NT2/D1 (cell line): ENCODE measurements around the gene CTNNA3.
A peak's percentile ranks its signal among the peaks of the same experiment; 100 is the strongest.
"Not testable (repeated sequence)": the region's sequence is repeated elsewhere in the genome, so short reads cannot be mapped to it uniquely, and the experiment has no call there.

Experiments
- DNase-seq: peaks from one replicate; pipeline ENCODE4 v3.0.0-alpha.2; 2011; ENCODE audit warnings: low read depth, low spot score
- H3K27me3 ChIP-seq: 2 replicates; pipeline ENCODE4 v1.6.0; 2011; ENCODE audit warnings: mild to moderate bottlenecking; ENCODE audit not compliant: insufficient read length, insufficient read depth
- H3K36me3 ChIP-seq: 2 replicates; pipeline ENCODE4 v1.6.1; 2011; ENCODE audit warnings: mild to moderate bottlenecking, low read length, mixed read lengths; ENCODE audit not compliant: insufficient read depth, insufficient read length
- H3K4me1 ChIP-seq: 2 replicates; pipeline ENCODE4 v1.5.1; 2011; ENCODE audit not compliant: insufficient read depth, insufficient read length
- H3K4me3 ChIP-seq: 2 replicates; pipeline ENCODE4 v1.5.1; 2011; ENCODE audit warnings: low read depth; ENCODE audit not compliant: insufficient read length
- H3K9ac ChIP-seq: 2 replicates; pipeline ENCODE4 v1.6.0; 2011; ENCODE audit warnings: low read depth; ENCODE audit not compliant: insufficient read length
- H3K9me3 ChIP-seq: 2 replicates; pipeline ENCODE4 v1.5.1; 2011; ENCODE audit warnings: mild to moderate bottlenecking, low read length; ENCODE audit not compliant: insufficient read depth
- SUZ12 ChIP-seq: IDR thresholded peaks from 2 replicates; pipeline ENCODE4 v1.6.1; 2011; ENCODE audit not compliant: insufficient read length, insufficient read depth; ENCODE audit errors: extremely low read depth
- YY1 ChIP-seq: IDR thresholded peaks from 2 replicates; pipeline ENCODE4 v1.6.1; 2011; ENCODE audit not compliant: insufficient read length, insufficient read depth
- ZNF274 ChIP-seq: IDR thresholded peaks from 2 replicates; pipeline ENCODE4 v1.6.1; 2011; ENCODE audit warnings: mild to moderate bottlenecking, low read depth, low read length

CTNNA3 gene

GRCh38 chr10:66349076-66349475 is 1346.9 kb downstream of the CTNNA3 start:
- Histone ChIP-seq H3K36me3 (no peaks in the 10 kb centered on the region), H3K9ac (no peak overlapping the region), H3K9me3 (no peaks in the 10 kb centered on the region), H3K4me3 (no peak overlapping the region), H3K4me1 (no peaks in the 10 kb centered on the region), H3K27me3 (no peaks in the 10 kb centered on the region)
- no peak for DNase-seq
- TF ChIP-seq YY1 (no peak), SUZ12 (no peak), ZNF274 (no peak)

- H3K9me3 ChIP-seq: no peaks in the 10 kb centered on the region; the same call in 1 of the 2 replicates
- no peak overlapping the region for H3K9ac ChIP-seq
- no peaks in the 10 kb centered on the region for H3K27me3 ChIP-seq
- H3K4me1 ChIP-seq: no peaks in the 10 kb centered on the region
- no peaks in the 10 kb centered on the region for H3K36me3 ChIP-seq
- TF ChIP-seq ZNF274 (no peak), YY1 (no peak), SUZ12 (no peak)
- H3K4me3 ChIP-seq: no peak overlapping the region
- no peak for DNase-seq
These were observed 1358.8 kb downstream of the CTNNA3 start for GRCh38 chr10:66337211-66337610.

- Histone ChIP-seq H3K4me1 (no peaks in the 10 kb centered on the region), H3K4me3 (no peak overlapping the region), H3K27me3 (no peaks in the 10 kb centered on the region), H3K36me3 (no peaks in the 10 kb centered on the region), H3K9ac (no peak overlapping the region), H3K9me3 (no peaks in the 10 kb centered on the region; the same call in 1 of the 2 replicates)
- no peak for DNase-seq
- TF ChIP-seq SUZ12 (no peak), YY1 (no peak), ZNF274 (no peak)
These were observed 1359.2 kb downstream of the CTNNA3 start for GRCh38 chr10:66336791-66337190.

GRCh38 chr10:66335753-66336152 is 1360.2 kb downstream of the CTNNA3 start:
- H3K4me1 ChIP-seq: not testable (repeated sequence)

GRCh38 chr10:66329147-66329546 is 1366.8 kb downstream of the CTNNA3 start:
- Histone ChIP-seq H3K36me3 (no peaks in the 10 kb centered on the region), H3K4me1 (no peaks in the 10 kb centered on the region), H3K9ac (no peak overlapping the region), H3K9me3 (no peaks in the 10 kb centered on the region), H3K4me3 (no peak overlapping the region), H3K27me3 (no peaks in the 10 kb centered on the region)
- DNase-seq: peak; percentile 36
- TF ChIP-seq SUZ12 (no peak), ZNF274 (no peak), YY1 (no peak)

More at GRCh38 chr10:66335753-66336152, 1360.2 kb downstream of the CTNNA3 start:
- DNase-seq, H3K9me3 ChIP-seq, H3K9ac ChIP-seq, H3K36me3 ChIP-seq, H3K4me3 ChIP-seq, H3K27me3 ChIP-seq: not testable (repeated sequence)

GRCh38 chr10:66326876-66327275 is 1369.1 kb downstream of the CTNNA3 start:
- DNase-seq: no peak
- TF ChIP-seq ZNF274: no peak
- H3K9me3 ChIP-seq: no peaks in the 10 kb centered on the region
- no peaks in the 10 kb centered on the region for H3K27me3 ChIP-seq
- H3K4me1 ChIP-seq: no peaks in the 10 kb centered on the region
- no peak overlapping the region for H3K4me3 ChIP-seq
- H3K36me3 ChIP-seq: no peaks in the 10 kb centered on the region
- H3K9ac ChIP-seq: no peak overlapping the region

- TF ChIP-seq YY1: no peak
- Histone ChIP-seq H3K36me3 (no peaks in the 10 kb centered on the region), H3K27me3 (no peaks in the 10 kb centered on the region), H3K4me3 (no peak overlapping the region), H3K9ac (no peak overlapping the region), H3K4me1 (no peaks in the 10 kb centered on the region), H3K9me3 (no peaks in the 10 kb centered on the region)
- DNase-seq: no peak
These were observed 1373.2 kb downstream of the CTNNA3 start for GRCh38 chr10:66322777-66323176.

- DNase-seq: no peak
These were observed 1374.0 kb downstream of the CTNNA3 start for GRCh38 chr10:66321723-66322665.

More at GRCh38 chr10:66321723-66322665, 1374.0 kb downstream of the CTNNA3 start:
- Histone ChIP-seq H3K4me1 (no peaks in the 10 kb centered on the region), H3K9ac (no peak overlapping the region), H3K4me3 (no peak overlapping the region), H3K36me3 (no peaks in the 10 kb centered on the region), H3K27me3 (no peaks in the 10 kb centered on the region), H3K9me3 (no peaks in the 10 kb centered on the region)
- TF ChIP-seq YY1 (no peak), SUZ12 (no peak), ZNF274 (no peak)
